Fibroblast of villous mesenchyme (primary cell): ENCODE data around the gene NKAIN2. TPM values are rescaled to one million over a fixed set of nuclear protein-coding genes. Genes with fewer than 3 reads are reported as not detected.
A peak's percentile ranks its signal among the peaks of the same experiment; 100 is the strongest.

Source experiments
- DNase-seq: peaks from one replicate; pipeline ENCODE4 v3.0.0-alpha.2; 2010; ENCODE audit warnings: low read depth
- H3K4me3 ChIP-seq: 2 replicates; pipeline ENCODE4 v1.5.1; 2011; ENCODE audit warnings: low read depth, mild to moderate bottlenecking, low read length
- CTCF ChIP-seq: IDR thresholded peaks from 2 replicates; pipeline ENCODE4 v1.5.1; 2012; ENCODE audit warnings: low read depth, mild to moderate bottlenecking, low read length; ENCODE audit not compliant: insufficient read depth
- total RNA-seq: library from RNA; depleted of rRNA; stranded (reverse); fragments of >200 nt; gene quantifications from 2 replicates; pipeline ENCODE4 v1.2.3, GENCODE V29; 2012

The NKAIN2 gene
- total RNA-seq, 1 donor: not detected

- DNase-seq: peak; percentile 15
- TF ChIP-seq CTCF: no peak
- H3K4me3 ChIP-seq: no peak overlapping the region
These were observed 684.2 kb downstream of the NKAIN2 start for GRCh38 chr6:124487623-124488431.

DNA sequence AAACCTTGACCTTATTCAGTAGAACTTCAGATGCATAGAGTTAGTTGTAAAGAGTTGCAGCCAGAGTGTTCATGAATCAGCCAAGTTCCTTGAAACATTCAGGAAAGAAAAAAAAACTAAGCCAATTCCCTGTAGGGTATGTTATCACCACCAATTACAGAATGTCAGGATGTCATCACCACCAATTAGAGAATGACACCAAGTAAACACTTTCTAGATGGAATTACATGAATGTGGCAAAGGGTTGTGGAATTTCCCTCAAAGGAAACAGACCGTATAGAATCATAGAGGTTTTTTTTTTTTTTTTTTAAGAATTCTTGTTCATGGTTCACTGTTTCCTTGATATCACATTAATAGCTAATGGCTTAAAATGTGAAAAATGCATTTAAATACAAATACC, 686.5 kb downstream of the NKAIN2 start:
- no peak overlapping the region for H3K4me3 ChIP-seq
- DNase-seq: no peak
- no peak for TF ChIP-seq CTCF

DNA sequence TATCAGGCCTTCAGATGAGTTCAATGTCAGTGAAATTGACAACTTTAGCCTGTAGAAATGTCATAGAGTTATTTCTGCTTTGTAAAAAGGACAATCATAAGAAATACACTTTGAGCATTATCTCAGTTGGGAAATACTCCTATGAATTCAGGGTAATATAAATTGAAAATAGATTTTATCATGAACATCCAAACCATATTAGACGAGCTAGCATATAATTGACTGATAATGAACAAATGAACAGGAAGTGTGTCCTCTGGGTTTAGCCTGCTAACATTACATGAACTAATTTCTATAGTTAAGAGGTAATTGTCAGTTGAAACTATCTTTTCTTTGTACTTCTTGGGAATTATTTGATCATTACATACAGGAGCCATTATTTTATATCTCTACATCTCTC, 689.6 kb downstream of the NKAIN2 start:
- no peak for TF ChIP-seq CTCF
- no peak overlapping the region for H3K4me3 ChIP-seq
- no peak for DNase-seq

GRCh38 chr6:124494956-124495664, 691.4 kb downstream of the NKAIN2 start:
- no peak overlapping the region for H3K4me3 ChIP-seq
- no peak for DNase-seq
- TF ChIP-seq CTCF: no peak

DNA sequence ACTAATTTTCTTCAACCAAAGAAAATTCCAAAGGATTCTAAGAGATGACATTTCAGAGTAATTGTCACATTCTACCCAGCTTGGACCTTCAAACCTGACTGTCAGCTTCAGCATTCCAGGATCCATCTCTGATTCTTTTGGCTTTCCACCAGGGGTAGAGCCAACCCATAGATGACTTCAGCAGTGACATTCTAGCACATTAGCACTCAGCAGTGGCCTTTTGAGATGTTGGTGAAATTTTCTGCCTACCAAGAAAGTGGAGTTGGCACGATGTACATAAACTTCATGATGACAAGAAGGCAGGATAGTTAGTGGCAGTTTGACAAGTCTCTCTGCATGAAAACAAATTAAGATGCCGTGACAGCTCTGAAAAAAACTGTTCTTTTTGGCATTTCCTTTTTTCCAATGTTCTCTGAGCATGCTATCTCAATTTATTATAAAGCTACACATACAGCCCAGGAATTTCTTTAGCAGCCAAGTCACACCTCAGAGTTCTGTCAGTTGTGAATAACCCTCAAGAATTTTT, 692.1 kb downstream of the NKAIN2 start:
- DNase-seq: no peak
- no peak for TF ChIP-seq CTCF
- H3K4me3 ChIP-seq: no peak overlapping the region

DNA sequence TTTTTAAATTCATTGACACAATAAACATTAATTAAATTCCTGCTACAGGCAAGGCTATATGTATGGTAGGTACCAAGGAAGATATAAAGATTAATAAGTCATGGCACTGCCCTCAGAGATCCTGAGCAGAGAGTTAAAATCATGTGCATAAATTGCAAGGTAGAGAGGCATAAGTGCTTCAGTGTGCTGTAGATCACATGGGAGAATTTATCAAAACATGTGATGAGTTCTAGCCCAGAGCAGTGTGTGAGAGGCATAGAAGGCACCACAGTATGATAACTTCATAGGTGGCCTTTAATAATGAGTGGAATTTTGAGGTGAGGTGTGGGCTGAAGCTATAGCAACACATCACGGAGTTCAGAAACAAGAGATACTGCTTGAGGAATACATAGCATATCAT, 692.7 kb downstream of the NKAIN2 start:
- TF ChIP-seq CTCF: no peak
- no peak overlapping the region for H3K4me3 ChIP-seq
- DNase-seq: no peak
